ENCODE data around the gene LATS1.

GRCh38 chr6:149729824-149730223 is 11.9 kb upstream of the LATS1 start:
- no peak for TF ChIP-seq POLR2A (IDR thresholded peaks at IDR 0.05)
- TF ChIP-seq CTCF (IDR thresholded peaks at IDR 0.05) = no peak
- TF ChIP-seq EP300 (IDR thresholded peaks at IDR 0.05) = no peak
- no peak for TF ChIP-seq POLR2AphosphoS5 (IDR thresholded peaks at IDR 0.05)
